Uterus (tissue), 4 donors: ENCODE data around the gene PRUNE2. TPM values are rescaled to one million over a fixed set of nuclear protein-coding genes. Genes with fewer than 3 reads are reported as not detected.
A peak's percentile ranks its signal among the peaks of the same experiment; 100 is the strongest.

Experiments
- DNase-seq, 2 donors: peaks; one replicate each; pipeline ENCODE4 v3.0.0-alpha.2; 2019 to 2020
- H3K27ac ChIP-seq, 2 donors: fragments of 200-600 bp; sonication (generic); 1 replicate in 1 of 2; 2 replicates in 1 of 2; pipeline ENCODE4 v1.5.1; 2016 to 2018
- H3K27me3 ChIP-seq, 2 donors: fragments of 200-600 bp; sonication (generic); one replicate each; pipeline ENCODE4 v1.5.1; 2018 to 2019; ENCODE audit warnings: control low read depth in 1 of 2
- H3K36me3 ChIP-seq, 2 donors: fragments of 200-600 bp; sonication (generic); one replicate each; pipeline ENCODE4 v1.5.1; 2019; ENCODE audit warnings: control low read depth in 1 of 2
- H3K4me1 ChIP-seq, 2 donors: fragments of 200-600 bp; sonication (generic); one replicate each; pipeline ENCODE4 v1.5.1; 2018 to 2019; ENCODE audit warnings: control low read depth in 1 of 2
- H3K4me3 ChIP-seq, 2 donors: fragments of 200-600 bp; sonication (generic); 1 replicate in 1 of 2; 2 replicates in 1 of 2; pipeline ENCODE4 v1.5.1; 2018 to 2019; ENCODE audit warnings: mild to moderate bottlenecking in 1 of 2
- H3K9me3 ChIP-seq, 2 donors: fragments of 200-600 bp; sonication (generic); one replicate each; pipeline ENCODE4 v1.5.1; 2019; ENCODE audit warnings: control low read depth in 1 of 2
- POLR2A ChIP-seq, 2 donors: fragments of 450-650 bp; IDR thresholded peaks; one replicate each; pipeline ENCODE4 v1.6.1; 2016; ENCODE audit warnings: antibody characterized with exemption in 2 of 2, mild to moderate bottlenecking in 1 of 2, moderate library complexity in 1 of 2
- intact Hi-C: fragments of 100-400 bp; cut with DNase I; formaldehyde crosslinking; loops from one replicate; pipeline ENCODE4 v1.15.1; 2023; ENCODE audit warnings: low total_unique reads
- total RNA-seq, 4 donors: library from RNA; depleted of rRNA in 3 of 4; stranded (reverse); fragments of >200 nt in 3 of 4; gene quantifications; one replicate each; pipeline versions ENCODE4 v1.1.0 to v1.2.4, GENCODE V29; 2014 to 2023
- TF ChIP-seq, protein P1 (sequence below), 4 experiments: fragments of 200-600 bp in 2 of 4; fragments of 450-650 bp in 2 of 4; sonication (generic) in 2 of 4; IDR thresholded peaks; one replicate each; pipeline ENCODE4 v1.5.1; 2016 to 2019; ENCODE audit warnings: antibody characterized with exemption in 4 of 4, mild to moderate bottlenecking in 2 of 4, moderate library complexity in 1 of 4
- donor health status: DM: yes; HTN: yes; CAD: no.

PRUNE2 gene
- total RNA-seq, 4 donors from 2014 or later: 51.4 to 187 (median 97.1) TPM

DNA sequence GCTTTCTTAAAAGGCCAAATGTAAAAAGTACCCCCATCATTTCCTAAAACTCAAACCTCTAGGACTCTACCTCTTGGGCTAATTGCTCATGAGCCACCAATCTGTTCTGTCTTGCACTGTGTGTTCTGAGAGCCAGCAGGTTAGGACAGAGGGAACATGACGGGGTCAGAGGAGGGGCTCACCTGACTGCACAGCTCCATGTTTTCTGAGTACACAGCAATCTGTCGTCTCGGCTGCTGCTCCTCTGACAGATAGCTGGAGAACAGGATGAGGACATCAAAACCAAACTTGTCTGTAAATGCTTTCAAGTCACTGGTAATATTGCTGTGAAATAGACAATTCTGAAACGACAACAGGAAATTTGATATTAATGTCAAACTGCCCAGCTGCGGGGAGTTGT, 192.5 kb downstream of the PRUNE2 start:
- H3K27me3 ChIP-seq: no peaks in the 10 kb centered on the region
- H3K4me1 ChIP-seq: peaks cover 0 to 7% of the 10 kb centered on the region in 2 donors
- H3K9me3 ChIP-seq: no peaks in the 10 kb centered on the region
- intact Hi-C loops: no loop called here
- H3K4me3 ChIP-seq: no peak overlapping the region
- H3K27ac ChIP-seq: no peak overlapping the region
- TF ChIP-seq POLR2A (IDR thresholded peaks at IDR 0.05): no peak
- TF ChIP-seq, protein P1, sequence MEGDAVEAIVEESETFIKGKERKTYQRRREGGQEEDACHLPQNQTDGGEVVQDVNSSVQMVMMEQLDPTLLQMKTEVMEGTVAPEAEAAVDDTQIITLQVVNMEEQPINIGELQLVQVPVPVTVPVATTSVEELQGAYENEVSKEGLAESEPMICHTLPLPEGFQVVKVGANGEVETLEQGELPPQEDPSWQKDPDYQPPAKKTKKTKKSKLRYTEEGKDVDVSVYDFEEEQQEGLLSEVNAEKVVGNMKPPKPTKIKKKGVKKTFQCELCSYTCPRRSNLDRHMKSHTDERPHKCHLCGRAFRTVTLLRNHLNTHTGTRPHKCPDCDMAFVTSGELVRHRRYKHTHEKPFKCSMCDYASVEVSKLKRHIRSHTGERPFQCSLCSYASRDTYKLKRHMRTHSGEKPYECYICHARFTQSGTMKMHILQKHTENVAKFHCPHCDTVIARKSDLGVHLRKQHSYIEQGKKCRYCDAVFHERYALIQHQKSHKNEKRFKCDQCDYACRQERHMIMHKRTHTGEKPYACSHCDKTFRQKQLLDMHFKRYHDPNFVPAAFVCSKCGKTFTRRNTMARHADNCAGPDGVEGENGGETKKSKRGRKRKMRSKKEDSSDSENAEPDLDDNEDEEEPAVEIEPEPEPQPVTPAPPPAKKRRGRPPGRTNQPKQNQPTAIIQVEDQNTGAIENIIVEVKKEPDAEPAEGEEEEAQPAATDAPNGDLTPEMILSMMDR (IDR thresholded peaks at IDR 0.05): no peak
- no peaks in the 10 kb centered on the region for H3K36me3 ChIP-seq
- DNase-seq: no peak

DNA sequence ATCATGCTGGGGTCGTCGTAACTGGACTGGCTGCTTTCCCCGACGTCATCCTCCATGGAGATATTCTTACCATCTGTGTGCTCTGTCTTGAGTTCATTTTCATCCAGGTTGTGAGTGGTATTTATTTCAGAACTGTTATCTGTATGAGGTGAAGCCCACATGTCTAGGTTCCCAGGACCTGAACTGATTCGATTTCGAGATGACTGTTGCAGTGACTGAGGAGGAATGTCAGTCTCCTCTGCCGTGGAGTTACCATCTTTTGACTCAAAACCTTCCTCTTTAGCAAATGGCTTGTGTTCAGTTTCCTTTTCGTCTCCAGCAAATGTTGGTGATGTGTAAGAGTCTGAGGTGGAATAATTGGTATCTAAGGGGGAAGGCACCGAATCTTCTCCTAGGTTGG, 196.9 kb downstream of the PRUNE2 start:
- Histone ChIP-seq H3K36me3 (no peaks in the 10 kb centered on the region), H3K27ac (no peak overlapping the region), H3K9me3 (no peaks in the 10 kb centered on the region), H3K4me1 (no peaks in the 10 kb centered on the region), H3K4me3 (no peak overlapping the region), H3K27me3 (no peaks in the 10 kb centered on the region)
- TF ChIP-seq, protein P1 (IDR thresholded peaks at IDR 0.05): no peak
- no peak for TF ChIP-seq POLR2A (IDR thresholded peaks at IDR 0.05)
- intact Hi-C loops: loop anchor here (10.0 kb wide), 1 partner anchor 264 kb away; no protein-coding TSS in a partner anchor
- DNase-seq: no peak

DNA sequence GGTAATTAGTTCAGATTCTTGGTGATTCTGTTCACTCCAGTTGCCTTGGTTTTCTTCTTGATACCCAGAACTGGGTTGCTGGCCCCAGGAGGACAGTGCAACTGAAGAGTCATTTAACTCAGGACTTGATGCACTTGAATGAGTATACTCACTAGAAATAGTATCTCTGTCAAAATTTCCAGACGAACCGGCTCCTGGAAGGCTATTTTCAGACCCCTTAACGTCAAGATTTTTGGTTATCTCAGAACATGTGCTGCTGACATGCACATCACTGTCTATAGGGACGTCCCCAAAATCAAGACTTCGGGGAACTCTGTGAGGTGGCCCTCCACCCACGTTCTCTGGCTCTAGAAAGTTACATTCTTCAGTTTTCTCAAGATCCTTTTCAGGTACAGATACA, 198.4 kb downstream of the PRUNE2 start:
- Histone ChIP-seq H3K36me3 (no peaks in the 10 kb centered on the region), H3K27me3 (no peaks in the 10 kb centered on the region), H3K4me3 (no peak overlapping the region), H3K9me3 (no peaks in the 10 kb centered on the region), H3K27ac (no peak overlapping the region), H3K4me1 (no peaks in the 10 kb centered on the region)
- TF ChIP-seq, protein P1 (IDR thresholded peaks at IDR 0.05): no peak
- TF ChIP-seq POLR2A (IDR thresholded peaks at IDR 0.05): no peak
- DNase-seq: no peak
- intact Hi-C loops: loop anchor here (10.0 kb wide), 1 partner anchor 263 kb away; no protein-coding TSS in a partner anchor

DNA sequence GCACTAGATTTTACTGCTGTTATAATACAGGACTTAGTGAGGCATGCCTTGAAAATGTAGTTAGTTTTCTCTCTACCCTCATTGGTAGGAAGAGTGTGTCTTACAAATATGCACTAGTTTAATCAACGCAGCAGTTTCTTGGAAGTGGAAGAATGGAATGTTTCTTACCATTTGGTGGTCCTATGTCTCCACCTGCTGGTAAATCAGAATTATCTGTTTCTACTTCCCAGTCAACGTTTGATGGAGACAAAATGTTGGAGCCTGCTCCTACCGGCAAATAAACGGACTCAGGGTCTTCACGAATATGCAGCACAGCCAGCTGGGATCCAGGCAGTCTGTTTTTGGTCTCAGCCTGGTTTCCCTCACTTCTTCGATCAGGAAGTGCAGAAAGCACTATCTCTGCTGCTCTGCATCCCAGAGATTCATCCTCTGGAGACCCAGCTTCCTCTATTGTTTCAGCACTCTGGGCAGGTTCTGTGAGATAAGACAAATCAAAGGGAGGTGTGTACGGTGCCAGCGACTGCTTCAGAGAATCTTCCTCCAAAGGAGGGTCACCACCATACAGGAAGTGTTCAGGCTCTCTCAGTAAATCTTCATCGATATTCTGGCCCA, 201.2 kb downstream of the PRUNE2 start:
- no peak overlapping the region for H3K27ac ChIP-seq
- no peaks in the 10 kb centered on the region for H3K27me3 ChIP-seq
- no peak for DNase-seq
- H3K4me1 ChIP-seq: no peaks in the 10 kb centered on the region
- H3K36me3 ChIP-seq: no peaks in the 10 kb centered on the region
- no peaks in the 10 kb centered on the region for H3K9me3 ChIP-seq
- no peak for TF ChIP-seq POLR2A (IDR thresholded peaks at IDR 0.05)
- TF ChIP-seq, protein P1 (IDR thresholded peaks at IDR 0.05): peak; percentile 51 to 79 (median 70)
- H3K4me3 ChIP-seq: no peak overlapping the region
- intact Hi-C loops: loop anchor here (10.0 kb wide), 1 partner anchor 260 kb away; no protein-coding TSS in a partner anchor

DNA sequence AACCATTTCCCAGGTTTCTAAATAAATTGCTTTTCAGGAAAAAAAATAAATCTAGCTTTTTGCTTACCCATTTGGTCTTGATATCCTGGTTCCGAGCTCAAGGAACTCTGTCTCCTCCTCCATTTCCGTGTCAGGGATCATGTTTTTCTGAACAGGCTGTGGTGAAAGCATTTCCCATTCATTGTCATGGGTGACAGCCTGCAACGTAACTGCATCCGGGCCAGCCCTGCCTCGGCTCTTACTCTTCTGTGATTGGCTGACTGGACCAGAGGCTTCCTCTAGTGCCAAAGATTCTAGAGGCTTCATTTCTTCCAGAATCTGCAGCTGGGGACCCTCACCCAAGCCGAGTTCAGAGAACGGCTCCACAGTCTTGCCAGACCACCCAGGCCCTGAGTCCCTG, 202.6 kb downstream of the PRUNE2 start:
- intact Hi-C loops: loop anchor here (10.0 kb wide), 1 partner anchor 258 kb away; no protein-coding TSS in a partner anchor
- Histone ChIP-seq H3K27ac (no peak overlapping the region), H3K4me1 (no peaks in the 10 kb centered on the region), H3K36me3 (no peaks in the 10 kb centered on the region), H3K9me3 (no peaks in the 10 kb centered on the region), H3K27me3 (no peaks in the 10 kb centered on the region), H3K4me3 (no peak overlapping the region)
- no peak for TF ChIP-seq POLR2A (IDR thresholded peaks at IDR 0.05)
- TF ChIP-seq, protein P1 (IDR thresholded peaks at IDR 0.05): no peak
- DNase-seq: no peak
